ENCODE results near the gene XAF1.

DNA sequence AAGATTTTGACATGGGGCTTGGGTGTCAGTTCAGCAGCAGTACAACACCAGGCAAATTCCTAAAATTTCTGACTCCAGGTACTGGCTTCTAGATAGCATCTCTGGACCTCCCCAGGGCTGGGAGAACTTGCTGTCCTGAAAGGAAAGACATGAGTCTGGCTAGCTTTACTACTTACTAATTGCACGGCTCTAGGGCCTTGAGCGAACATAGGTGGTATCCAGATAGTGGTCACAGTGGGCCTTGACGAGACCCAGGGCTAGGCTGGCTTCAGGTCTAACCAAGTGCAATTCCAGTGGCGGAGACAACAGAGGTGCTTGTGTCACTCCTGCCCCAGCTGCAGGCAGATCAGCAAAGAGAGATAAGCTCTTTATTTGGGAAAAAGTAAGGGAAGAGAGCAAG, 26.3 kb upstream of the XAF1 start:
- TF ChIP-seq BCL3 (IDR thresholded peaks at IDR 0.05) (no peak), KDM5A (IDR thresholded peaks at IDR 0.05) (no peak)

Data from A549 (cell line).